ENCODE data around the gene DOP1B. TPM values are rescaled to one million over a fixed set of nuclear protein-coding genes. Genes with fewer than 3 reads are reported as not detected.

Gene DOP1B
- total RNA-seq, 1 experiment from 2014 or later: 16.5 TPM

GRCh38 chr21:36204980-36205379 is 48.4 kb downstream of the DOP1B start:
- Histone ChIP-seq H3K27ac (ENCODE audit: low read depth, low read length, poor library complexity, severe bottlenecking) (no peak overlapping the region), H3K36me3 (ENCODE audit: insufficient read depth, low read length, poor library complexity, severe bottlenecking) (no peaks in the 10 kb centered on the region), H3K9me3 (ENCODE audit: low read depth, low read length, poor library complexity, severe bottlenecking) (no peaks in the 10 kb centered on the region), H3K4me3 (ENCODE audit: low read depth, low read length, poor library complexity, severe bottlenecking) (no peak overlapping the region), H3K27me3 (replicated peaks; ENCODE audit: insufficient read depth, low read depth, low read length, poor library complexity) (no peaks in the 10 kb centered on the region), H3K4me1 (ENCODE audit: insufficient read depth, low read length, poor library complexity, severe bottlenecking) (no peaks in the 10 kb centered on the region)
- DNase-seq (ENCODE audit: low spot score): no peak
- no peak for TF ChIP-seq EZH2 (IDR thresholded peaks at IDR 0.05; ENCODE audit: borderline replicate concordance, low read depth, low read length, poor library complexity, severe bottlenecking)
- TF ChIP-seq CTCF (conservative IDR thresholded peaks at IDR 0.05; ENCODE audit: low read depth, low read length): no peak
- CTCF ChIA-PET: no interaction called here
- POLR2A ChIA-PET (ENCODE audit: low non-redundant PET): interaction anchor here (0.6 kb wide), 1 partner anchor 940 kb away, joined by 3 read pairs; no protein-coding TSS in a partner anchor
- no TSS peak for BruUV-seq (replicated peaks)
- intact Hi-C loops (cut with micrococcal nuclease; ENCODE audit: unreplicated experiment): no loop called here

- no peaks in the 10 kb centered on the region for H3K4me1 ChIP-seq (ENCODE audit: insufficient read depth, low read length, poor library complexity, severe bottlenecking)
- ChIA-PET POLR2A (ENCODE audit: low non-redundant PET) (no interaction called here), CTCF (no interaction called here)
- no peak overlapping the region for H3K27ac ChIP-seq (ENCODE audit: low read depth, low read length, poor library complexity, severe bottlenecking)
- no peak overlapping the region for H3K4me3 ChIP-seq (ENCODE audit: low read depth, low read length, poor library complexity, severe bottlenecking)
- no TSS peak for BruUV-seq (replicated peaks)
- no peak for TF ChIP-seq CTCF (conservative IDR thresholded peaks at IDR 0.05; ENCODE audit: low read depth, low read length)
- no peak for TF ChIP-seq EZH2 (IDR thresholded peaks at IDR 0.05; ENCODE audit: borderline replicate concordance, low read depth, low read length, poor library complexity, severe bottlenecking)
- H3K27me3 ChIP-seq (replicated peaks; ENCODE audit: insufficient read depth, low read depth, low read length, poor library complexity): no peaks in the 10 kb centered on the region
- H3K9me3 ChIP-seq (ENCODE audit: low read depth, low read length, poor library complexity, severe bottlenecking): no peaks in the 10 kb centered on the region
- no peaks in the 10 kb centered on the region for H3K36me3 ChIP-seq (ENCODE audit: insufficient read depth, low read length, poor library complexity, severe bottlenecking)
- no peak for DNase-seq (ENCODE audit: low spot score)
- intact Hi-C loops (cut with micrococcal nuclease; ENCODE audit: unreplicated experiment): no loop called here
These were observed 49.3 kb downstream of the DOP1B start for GRCh38 chr21:36205962-36206361.

Other genes with a start within 250 kb of the DOP1B start
- 29.3 and 33.3 TPM in 2 replicates for gene SETD4, start 96.3 kb upstream of the DOP1B start, total RNA-seq (2021)
- gene CBR1, start 86.8 kb upstream of the DOP1B start, total RNA-seq (2021): 81.8 and 84.8 TPM in 2 replicates
- gene CBR3, start 21.7 kb upstream of the DOP1B start, total RNA-seq (2021): 12.3 and 15.5 TPM in 2 replicates
- 27.6 and 30.0 TPM in 2 replicates for gene MORC3, start 163.4 kb downstream of the DOP1B start, total RNA-seq (2021)
- gene CHAF1B, start 228.6 kb downstream of the DOP1B start, total RNA-seq (2021): 52.7 and 53.4 TPM in 2 replicates

Data from A673 (cell line).